Loucy (cell line): ENCODE results near the gene EPHB1.

Source experiments
- EZH2phosphoT487 ChIP-seq: fragments of 200-600 bp; IDR thresholded peaks from 2 replicates; pipeline ENCODE4 v1.6.1; 2018; ENCODE audit warnings: antibody characterized with exemption, mild to moderate bottlenecking, moderate library complexity, borderline replicate concordance
- TF ChIP-seq, protein P1 (sequence below): fragments of 200-600 bp; sonication (generic); conservative IDR thresholded peaks from 2 replicates; pipeline ENCODE4 v1.5.1; 2014; ENCODE audit warnings: mild to moderate bottlenecking, antibody characterized with exemption, low read length

DNA sequence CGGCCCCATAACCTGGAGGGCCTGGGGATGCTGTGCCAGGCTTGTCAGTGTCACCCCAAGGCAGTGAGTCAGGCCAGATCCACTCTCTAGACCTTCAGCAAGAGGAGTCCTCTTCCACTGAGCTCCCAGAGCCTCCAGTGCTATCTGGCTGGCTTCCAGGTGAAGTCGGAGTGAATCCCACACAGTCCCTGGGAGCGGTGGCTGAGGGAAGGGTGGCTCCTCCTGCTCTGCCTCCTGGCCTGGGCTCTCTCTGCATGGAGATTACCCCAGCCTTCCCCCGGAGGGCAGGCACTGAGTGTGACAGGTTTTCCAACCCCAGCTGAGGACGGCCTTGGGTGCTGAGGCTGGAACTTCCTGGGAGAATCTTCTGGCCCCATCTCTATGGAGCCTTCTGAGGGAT lies 82.7 kb downstream of the EPHB1 start:
- TF ChIP-seq, protein P1, sequence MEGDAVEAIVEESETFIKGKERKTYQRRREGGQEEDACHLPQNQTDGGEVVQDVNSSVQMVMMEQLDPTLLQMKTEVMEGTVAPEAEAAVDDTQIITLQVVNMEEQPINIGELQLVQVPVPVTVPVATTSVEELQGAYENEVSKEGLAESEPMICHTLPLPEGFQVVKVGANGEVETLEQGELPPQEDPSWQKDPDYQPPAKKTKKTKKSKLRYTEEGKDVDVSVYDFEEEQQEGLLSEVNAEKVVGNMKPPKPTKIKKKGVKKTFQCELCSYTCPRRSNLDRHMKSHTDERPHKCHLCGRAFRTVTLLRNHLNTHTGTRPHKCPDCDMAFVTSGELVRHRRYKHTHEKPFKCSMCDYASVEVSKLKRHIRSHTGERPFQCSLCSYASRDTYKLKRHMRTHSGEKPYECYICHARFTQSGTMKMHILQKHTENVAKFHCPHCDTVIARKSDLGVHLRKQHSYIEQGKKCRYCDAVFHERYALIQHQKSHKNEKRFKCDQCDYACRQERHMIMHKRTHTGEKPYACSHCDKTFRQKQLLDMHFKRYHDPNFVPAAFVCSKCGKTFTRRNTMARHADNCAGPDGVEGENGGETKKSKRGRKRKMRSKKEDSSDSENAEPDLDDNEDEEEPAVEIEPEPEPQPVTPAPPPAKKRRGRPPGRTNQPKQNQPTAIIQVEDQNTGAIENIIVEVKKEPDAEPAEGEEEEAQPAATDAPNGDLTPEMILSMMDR, result no peak
- TF ChIP-seq EZH2phosphoT487, result no peak
